SK-N-SH (cell line): ENCODE measurements around the gene HPCA. TPM values are rescaled to one million over a fixed set of nuclear protein-coding genes. Genes with fewer than 3 reads are reported as not detected.

Experiments used
- CTCF ChIA-PET: fragments of 300-600, 350-600 bp; formaldehyde crosslinking; extraction: SDS; loops from one replicate; lab custom pipeline; 2021; lab: Yijun Ruan, JAX
- POLR2A ChIA-PET: fragments of 350-600 bp; sonication (Branson Sonifier 250); formaldehyde crosslinking; extraction: SDS; loops from one replicate; lab custom pipeline; 2020; ENCODE audit warnings: antibody characterized with exemption, inconsistent platforms; lab: Yijun Ruan, JAX
- DNase-seq: peaks from one replicate; pipeline ENCODE4 v3.0.0; 2012
- H2AFZ ChIP-seq: fragments of 200-600 bp; sonication (generic); 2 replicates; pipeline ENCODE4 v1.8.1; 2016; ENCODE audit warnings: antibody characterized with exemption, mild to moderate bottlenecking, low read depth
- H3F3A ChIP-seq: fragments of 200-600 bp; sonication (generic); replicated peaks from 2 replicates; pipeline ENCODE3; 2016; ENCODE audit warnings: antibody characterized with exemption, mild to moderate bottlenecking; ENCODE audit not compliant: insufficient read depth
- H3K27ac ChIP-seq, 2 experiments: fragments of 200-500 bp in 1 of 2; fragments of 200-600 bp in 1 of 2; sonication (Bioruptor generic) in 1 of 2; sonication (generic), shearing (Covaris generic) in 1 of 2; 2 replicates each; pipeline versions ENCODE4 v1.5.1 to v1.6.1; 2014 to 2016; ENCODE audit warnings: low read depth in 2 of 2, inconsistent platforms in 1 of 2, low read length in 1 of 2, mild to moderate bottlenecking in 1 of 2, mixed read lengths in 1 of 2
- H3K27me3 ChIP-seq: fragments of 200-600 bp; sonication (generic), shearing (Covaris generic); 2 replicates; pipeline ENCODE4 v1.6.1; 2016; ENCODE audit warnings: mixed run types; ENCODE audit not compliant: insufficient read depth
- H3K36me3 ChIP-seq, 2 experiments: fragments of 200-500 bp in 1 of 2; fragments of 200-600 bp in 1 of 2; sonication (Bioruptor generic) in 1 of 2; sonication (generic) in 1 of 2; replicated peaks in 1 of 2; 2 replicates each; pipeline versions ENCODE3 to v1.5.1; 2014 to 2016; ENCODE audit warnings: low read length in 1 of 2, mild to moderate bottlenecking in 1 of 2; ENCODE audit not compliant: insufficient read depth in 2 of 2, control insufficient read depth in 1 of 2
- H3K4me1 ChIP-seq, 2 experiments: fragments of 200-500 bp in 1 of 2; fragments of 200-600 bp in 1 of 2; sonication (Bioruptor generic) in 1 of 2; sonication (generic), shearing (Covaris generic) in 1 of 2; 2 replicates each; pipeline versions ENCODE4 v1.5.1 to v1.6.1; 2014 to 2016; ENCODE audit warnings: low read depth in 1 of 2, low read length in 1 of 2, mixed run types in 1 of 2; ENCODE audit not compliant: insufficient read depth in 2 of 2, control insufficient read depth in 1 of 2
- H3K4me2 ChIP-seq: fragments of 200-600 bp; sonication (generic), shearing (Covaris generic); 2 replicates; pipeline ENCODE4 v1.6.1; 2017; ENCODE audit warnings: mixed run types
- H3K4me3 ChIP-seq, 2 experiments: fragments of 200-500 bp in 1 of 2; fragments of 200-600 bp in 1 of 2; sonication (Bioruptor generic) in 1 of 2; sonication (generic), shearing (Covaris generic) in 1 of 2; 2 replicates each; pipeline versions ENCODE4 v1.5.1 to v1.8.1; 2014 to 2016; ENCODE audit warnings: low read depth in 2 of 2, inconsistent platforms in 1 of 2, low read length in 1 of 2, mild to moderate bottlenecking in 1 of 2, mixed read lengths in 1 of 2, moderate library complexity in 1 of 2
- H3K79me2 ChIP-seq: fragments of 200-600 bp; sonication (generic); 2 replicates; pipeline ENCODE4 v1.8.1; 2017; ENCODE audit warnings: mild to moderate bottlenecking; ENCODE audit not compliant: insufficient read depth
- H3K9ac ChIP-seq: fragments of 200-600 bp; sonication (generic); 2 replicates; pipeline ENCODE4 v1.6.1; 2017; ENCODE audit warnings: mixed run types
- H3K9me2 ChIP-seq: fragments of 200-600 bp; sonication (generic); 2 replicates; pipeline ENCODE4 v1.6.1; 2017; ENCODE audit warnings: mixed run types
- H3K9me3 ChIP-seq: fragments of 200-600 bp; sonication (generic); 2 replicates; pipeline ENCODE4 v1.6.1; 2017; ENCODE audit warnings: mixed run types, mild to moderate bottlenecking, moderate library complexity
- H4K20me1 ChIP-seq: fragments of 200-600 bp; sonication (generic); 2 replicates; pipeline ENCODE4 v1.6.1; 2017; ENCODE audit warnings: mild to moderate bottlenecking, mixed run types; ENCODE audit not compliant: insufficient read depth
- ELF1 ChIP-seq: IDR thresholded peaks from 2 replicates; pipeline ENCODE4 v1.4.0; 2012
- EZH2phosphoT487 ChIP-seq: fragments of 200-600 bp; sonication (generic); IDR thresholded peaks from 2 replicates; pipeline ENCODE4 v1.6.1; 2017; ENCODE audit warnings: low read depth, mixed run types, mild to moderate bottlenecking, antibody characterized with exemption, moderate library complexity, borderline replicate concordance
- GATA2 ChIP-seq: sonication (generic); formaldehyde crosslinking; IDR thresholded peaks from 2 replicates; pipeline ENCODE4 v1.5.0; 2020; ENCODE audit warnings: mild to moderate bottlenecking, missing genetic modification reagents
- IRF3 ChIP-seq: fragments of 150-350 bp; IDR thresholded peaks from 2 replicates; pipeline ENCODE4 v1.6.1; 2016; ENCODE audit warnings: mild to moderate bottlenecking, low read depth, low read length
- NFIC ChIP-seq: IDR thresholded peaks from 2 replicates; pipeline ENCODE4 v1.4.0; 2012; ENCODE audit warnings: borderline replicate concordance
- POLR2AphosphoS5 ChIP-seq: IDR thresholded peaks from 2 replicates; pipeline ENCODE4 v1.6.1; 2012; ENCODE audit warnings: low read depth, low read length
- RAD21 ChIP-seq: IDR thresholded peaks from 2 replicates; pipeline ENCODE4 v1.6.1; 2012; ENCODE audit warnings: mild to moderate bottlenecking, low read length
- RFX5 ChIP-seq: IDR thresholded peaks from 2 replicates; pipeline ENCODE4 v1.6.1; 2012; ENCODE audit warnings: mild to moderate bottlenecking, improper control_type of control experiment, low read length
- SIN3A ChIP-seq: IDR thresholded peaks from 2 replicates; pipeline ENCODE4 v1.6.1; 2012; ENCODE audit warnings: low read depth, mild to moderate bottlenecking, low read length, moderate library complexity, borderline replicate concordance
- SMC3 ChIP-seq: IDR thresholded peaks from 2 replicates; pipeline ENCODE4 v1.6.1; 2012; ENCODE audit warnings: low read depth, low read length, improper control_type of control experiment
- TAF1 ChIP-seq: IDR thresholded peaks from 2 replicates; pipeline ENCODE4 v1.6.1; 2012; ENCODE audit warnings: low read depth, mild to moderate bottlenecking, low read length, moderate library complexity, borderline replicate concordance
- TEAD4 ChIP-seq: IDR thresholded peaks from 2 replicates; pipeline ENCODE4 v1.4.0; 2012; ENCODE audit warnings: mild to moderate bottlenecking, borderline replicate concordance; ENCODE audit not compliant: insufficient read depth
- ZBTB33 ChIP-seq: IDR thresholded peaks from 2 replicates; pipeline ENCODE4 v1.4.0; 2012; ENCODE audit warnings: low read depth, borderline replicate concordance
- WGBS: methylation state at CpG from one replicate; pipeline ENCODE4 v1.1.6; 2017; ENCODE audit warnings: low lambda C conversion rate; 5-methylcytosine and 5-hydroxymethylcytosine counted together
- polyA plus RNA-seq, 3 experiments: library from polyadenylated mRNA; depleted of rRNA; stranded (reverse); fragments of >200 nt; gene quantifications; 2 replicates each; pipeline ENCODE4 v1.2.3, GENCODE V29; 2012

HPCA gene
- polyA plus RNA-seq, 1 of the 3 experiments (the other 2 are of a cell fraction), result not detected

GRCh38 chr1:32860566-32860965 lies 25.7 kb upstream of the HPCA start:
- H3F3A ChIP-seq, result no peaks in the 10 kb centered on the region
- H3K27ac ChIP-seq, result no peak overlapping the region
- no peak overlapping the region for H3K4me3 ChIP-seq
- H3K9me3 ChIP-seq, result no peaks in the 10 kb centered on the region
- H3K9ac ChIP-seq, result no peak overlapping the region
- DNase-seq, result no peak
- H2AFZ ChIP-seq, result no peak overlapping the region
- POLR2A ChIA-PET, result interaction anchor here (0.6 kb wide), 1 partner anchor 14 kb away, joined by 3 read pairs; no protein-coding TSS in a partner anchor
- no peak overlapping the region for H3K4me2 ChIP-seq
- TF ChIP-seq IRF3, result no peak
- no peak for TF ChIP-seq TEAD4
- TF ChIP-seq POLR2AphosphoS5, result no peak
- H3K27me3 ChIP-seq, result no peaks in the 10 kb centered on the region
- H4K20me1 ChIP-seq, result no peaks in the 10 kb centered on the region
- no peaks in the 10 kb centered on the region for H3K79me2 ChIP-seq
- peaks cover 14 to 55% of the 10 kb centered on the region in 2 experiments for H3K36me3 ChIP-seq
- no peaks in the 10 kb centered on the region for H3K9me2 ChIP-seq
- CTCF ChIA-PET, result interaction anchor here (1.0 to 2.1 kb wide), 4 partner anchors 12 to 148 kb away, joined by 3 to 7 read pairs (median 4); no protein-coding TSS in a partner anchor
- H3K4me1 ChIP-seq, result no peaks in the 10 kb centered on the region

- no peak overlapping the region for H3K9ac ChIP-seq
- no peaks in the 10 kb centered on the region for H3K4me1 ChIP-seq
- TF ChIP-seq POLR2AphosphoS5 (no peak), SMC3 (no peak), EZH2phosphoT487 (no peak), RFX5 (no peak), SIN3A (no peak), TAF1 (no peak), RAD21 (no peak), ELF1 (no peak), GATA2 (CRISPR knock-in tag) (no peak), NFIC (no peak), ZBTB33 (no peak)
- CTCF ChIA-PET, result interaction anchor here (0.9 to 1.7 kb wide), 7 partner anchors 11 to 222 kb away, joined by 3 to 7 read pairs (median 4); no protein-coding TSS in a partner anchor
- H3K27me3 ChIP-seq, result no peaks in the 10 kb centered on the region
- no peak overlapping the region for H3K4me3 ChIP-seq
- no peaks in the 10 kb centered on the region for H3K9me3 ChIP-seq
- no peak for DNase-seq
- H4K20me1 ChIP-seq, result no peaks in the 10 kb centered on the region
- H2AFZ ChIP-seq, result no peak overlapping the region
- no peaks in the 10 kb centered on the region for H3K9me2 ChIP-seq
- POLR2A ChIA-PET, result no interaction called here
- no peaks in the 10 kb centered on the region for H3F3A ChIP-seq
- H3K79me2 ChIP-seq, result no peaks in the 10 kb centered on the region
- no peak overlapping the region for H3K4me2 ChIP-seq
- no peak overlapping the region for H3K27ac ChIP-seq
- H3K36me3 ChIP-seq, result peaks cover 4 to 41% of the 10 kb centered on the region in 2 experiments
- 86% methylated on average over 3 of the region's 3 CpGs for WGBS
These were observed 24.2 kb upstream of the HPCA start for GRCh38 chr1:32861904-32862695.
